ENCODE measurements around the gene DAB2IP. TPM values are rescaled to one million over a fixed set of nuclear protein-coding genes. Genes with fewer than 3 reads are reported as not detected.

The DAB2IP gene
- total and polyA plus RNA-seq, 2 donors, result 8.2 to 8.4 TPM

- Histone ChIP-seq H3K27ac (ENCODE audit: low read depth in 1 of 2, low read length in 1 of 2) (no peak overlapping the region), H3K27me3 (ENCODE audit: control insufficient read depth in 2 of 2, insufficient read depth in 1 of 2, low read length in 1 of 2) (no peaks in the 10 kb centered on the region), H3K36me3 (ENCODE audit: control insufficient read depth in 2 of 2, insufficient read depth in 2 of 2, low read length in 1 of 2) (no peaks in the 10 kb centered on the region), H3K9me3 (ENCODE audit: control insufficient read depth in 2 of 2, insufficient read depth in 1 of 2, low read length in 1 of 2) (no peaks in the 10 kb centered on the region), H3K4me3 (ENCODE audit: low read length in 2 of 2) (no peak overlapping the region), H3K4me1 (ENCODE audit: control insufficient read depth in 2 of 2, insufficient read depth in 2 of 2, low read length in 2 of 2) (peaks cover 0 to 4% of the 10 kb centered on the region in 2 donors)
- 98% methylated on average over 7 of the region's 7 CpGs for WGBS
- DNase-seq (ENCODE audit: low read depth in 6 of 9, low spot score in 9 of 9), result no peak
Observed at GRCh38 chr9:121688681-121689080, 37.2 kb downstream of the DAB2IP start.

- no peaks in the 10 kb centered on the region for H3K27me3 ChIP-seq (ENCODE audit: control insufficient read depth in 2 of 2, insufficient read depth in 1 of 2, low read length in 1 of 2)
- H3K4me1 ChIP-seq (ENCODE audit: control insufficient read depth in 2 of 2, insufficient read depth in 2 of 2, low read length in 2 of 2), result peaks cover 0 to 4% of the 10 kb centered on the region in 2 donors
- H3K4me3 ChIP-seq (ENCODE audit: low read length in 2 of 2), result no peak overlapping the region
- no peaks in the 10 kb centered on the region for H3K36me3 ChIP-seq (ENCODE audit: control insufficient read depth in 2 of 2, insufficient read depth in 2 of 2, low read length in 1 of 2)
- H3K27ac ChIP-seq (ENCODE audit: low read depth in 1 of 2, low read length in 1 of 2), result no peak overlapping the region
- H3K9me3 ChIP-seq (ENCODE audit: control insufficient read depth in 2 of 2, insufficient read depth in 1 of 2, low read length in 1 of 2), result no peaks in the 10 kb centered on the region
- DNase-seq (ENCODE audit: low read depth in 6 of 9, low spot score in 9 of 9), result no peak
- WGBS, result 97% methylated on average over 9 of the region's 9 CpGs
Observed at GRCh38 chr9:121689461-121690157, 38.2 kb downstream of the DAB2IP start.

DNA sequence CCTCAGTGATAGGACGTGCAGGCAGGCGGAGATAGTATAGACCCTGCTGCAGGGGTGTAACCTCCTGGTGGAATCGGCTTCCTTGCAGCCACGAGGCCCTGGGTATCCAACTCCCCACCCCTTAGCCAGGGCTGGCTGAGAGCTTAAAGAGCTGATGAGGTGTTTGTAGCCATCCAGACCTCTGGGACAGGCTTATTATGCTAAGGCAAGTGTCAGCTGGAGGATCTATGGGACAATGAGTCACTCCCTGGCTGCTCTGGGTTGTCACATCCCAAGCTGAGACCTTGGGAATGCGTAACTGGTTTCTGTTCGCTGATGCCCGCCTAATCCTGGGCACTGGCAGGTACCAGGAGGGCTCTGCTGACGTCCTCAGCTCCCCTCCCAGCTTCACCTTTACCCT lies 38.9 kb downstream of the DAB2IP start:
- H3K9me3 ChIP-seq (ENCODE audit: control insufficient read depth in 2 of 2, insufficient read depth in 1 of 2, low read length in 1 of 2), result no peaks in the 10 kb centered on the region
- no peaks in the 10 kb centered on the region for H3K36me3 ChIP-seq (ENCODE audit: control insufficient read depth in 2 of 2, insufficient read depth in 2 of 2, low read length in 1 of 2)
- H3K4me1 ChIP-seq (ENCODE audit: control insufficient read depth in 2 of 2, insufficient read depth in 2 of 2, low read length in 2 of 2), result peaks cover 0 to 4% of the 10 kb centered on the region in 2 donors
- H3K27ac ChIP-seq (ENCODE audit: low read depth in 1 of 2, low read length in 1 of 2), result no peak overlapping the region
- DNase-seq (ENCODE audit: low read depth in 6 of 9, low spot score in 9 of 9), result no peak
- no peaks in the 10 kb centered on the region for H3K27me3 ChIP-seq (ENCODE audit: control insufficient read depth in 2 of 2, insufficient read depth in 1 of 2, low read length in 1 of 2)
- WGBS, result 95% methylated on average over 8 of the region's 8 CpGs
- no peak overlapping the region for H3K4me3 ChIP-seq (ENCODE audit: low read length in 2 of 2)

- 97% methylated on average over 1 of the region's 1 CpG for WGBS
- Histone ChIP-seq H3K36me3 (ENCODE audit: control insufficient read depth in 2 of 2, insufficient read depth in 2 of 2, low read length in 1 of 2) (no peaks in the 10 kb centered on the region), H3K4me1 (ENCODE audit: control insufficient read depth in 2 of 2, insufficient read depth in 2 of 2, low read length in 2 of 2) (peaks cover 0 to 4% of the 10 kb centered on the region in 2 donors), H3K9me3 (ENCODE audit: control insufficient read depth in 2 of 2, insufficient read depth in 1 of 2, low read length in 1 of 2) (no peaks in the 10 kb centered on the region), H3K4me3 (ENCODE audit: low read length in 2 of 2) (no peak overlapping the region), H3K27ac (ENCODE audit: low read depth in 1 of 2, low read length in 1 of 2) (no peak overlapping the region), H3K27me3 (ENCODE audit: control insufficient read depth in 2 of 2, insufficient read depth in 1 of 2, low read length in 1 of 2) (no peaks in the 10 kb centered on the region)
- no peak for DNase-seq (ENCODE audit: low read depth in 6 of 9, low spot score in 9 of 9)
Observed at GRCh38 chr9:121690766-121691165, 39.3 kb downstream of the DAB2IP start.

- no peak for DNase-seq (ENCODE audit: low read depth in 6 of 9, low spot score in 9 of 9)
- 92% methylated on average over 6 of the region's 6 CpGs for WGBS
- Histone ChIP-seq H3K27ac (ENCODE audit: low read depth in 1 of 2, low read length in 1 of 2) (no peak overlapping the region), H3K4me1 (ENCODE audit: control insufficient read depth in 2 of 2, insufficient read depth in 2 of 2, low read length in 2 of 2) (peaks cover 1 to 8% of the 10 kb centered on the region in 2 donors), H3K4me3 (ENCODE audit: low read length in 2 of 2) (no peak overlapping the region), H3K36me3 (ENCODE audit: control insufficient read depth in 2 of 2, insufficient read depth in 2 of 2, low read length in 1 of 2) (no peaks in the 10 kb centered on the region), H3K27me3 (ENCODE audit: control insufficient read depth in 2 of 2, insufficient read depth in 1 of 2, low read length in 1 of 2) (no peaks in the 10 kb centered on the region), H3K9me3 (ENCODE audit: control insufficient read depth in 2 of 2, insufficient read depth in 1 of 2, low read length in 1 of 2) (no peaks in the 10 kb centered on the region)
Observed at GRCh38 chr9:121691890-121692289, 40.5 kb downstream of the DAB2IP start.

DNA sequence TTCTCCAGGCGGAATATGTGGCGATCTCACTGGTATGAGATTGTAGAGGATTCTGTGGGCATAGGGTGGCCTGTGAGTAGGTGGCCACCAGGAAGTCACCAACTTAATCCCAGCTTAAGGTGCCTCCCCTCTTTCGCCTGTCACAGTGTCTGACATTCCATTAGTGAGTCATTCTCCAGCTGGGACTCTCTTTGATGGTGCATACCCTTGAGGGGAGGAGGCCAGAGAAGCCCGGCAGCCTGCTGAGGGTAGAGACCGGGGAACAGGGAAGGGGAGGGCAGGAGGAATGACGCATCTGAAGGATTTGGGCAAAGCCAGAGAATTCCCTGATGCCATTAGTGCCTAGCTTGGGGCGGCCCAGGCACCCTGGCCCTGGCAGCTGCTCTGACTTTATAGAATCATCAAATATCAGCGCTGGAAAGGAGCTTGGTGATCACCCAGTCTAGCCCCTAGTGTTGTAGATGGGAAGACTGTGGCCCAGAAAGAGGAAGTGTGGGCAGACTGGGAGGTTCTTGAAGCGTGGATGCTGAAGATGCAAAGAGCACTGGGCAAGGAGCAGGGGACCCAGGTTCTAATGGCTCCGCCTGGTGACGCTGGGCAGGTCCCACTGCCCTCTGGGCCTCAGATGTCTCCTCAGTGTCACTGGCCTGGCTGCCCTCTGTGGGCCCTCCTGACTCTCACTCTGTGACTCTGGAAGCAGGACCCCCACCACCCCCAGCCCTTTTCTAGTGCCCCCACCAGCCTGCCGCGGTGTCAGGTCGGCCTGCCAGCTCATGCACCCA lies 41.4 kb downstream of the DAB2IP start:
- DNase-seq (ENCODE audit: low read depth in 6 of 9, low spot score in 9 of 9), result no peak
- no peak overlapping the region for H3K27ac ChIP-seq (ENCODE audit: low read depth in 1 of 2, low read length in 1 of 2)

GRCh38 chr9:121693388-121693670 lies 41.9 kb downstream of the DAB2IP start:
- Histone ChIP-seq H3K9me3 (ENCODE audit: control insufficient read depth in 2 of 2, insufficient read depth in 1 of 2, low read length in 1 of 2) (no peaks in the 10 kb centered on the region), H3K4me1 (ENCODE audit: control insufficient read depth in 2 of 2, insufficient read depth in 2 of 2, low read length in 2 of 2) (peaks cover 4 to 19% of the 10 kb centered on the region in 2 donors), H3K4me3 (ENCODE audit: low read length in 2 of 2) (no peak overlapping the region), H3K27me3 (ENCODE audit: control insufficient read depth in 2 of 2, insufficient read depth in 1 of 2, low read length in 1 of 2) (peaks cover under 1 to 11% of the 10 kb centered on the region in 2 donors), H3K36me3 (ENCODE audit: control insufficient read depth in 2 of 2, insufficient read depth in 2 of 2, low read length in 1 of 2) (no peaks in the 10 kb centered on the region), H3K27ac (ENCODE audit: low read depth in 1 of 2, low read length in 1 of 2) (no peak overlapping the region)
- DNase-seq (ENCODE audit: low read depth in 6 of 9, low spot score in 9 of 9), result no peak
- 93% methylated on average over 4 of the region's 4 CpGs for WGBS

More for the DNA sequence above, 41.4 kb downstream of the DAB2IP start:
- no peaks in the 10 kb centered on the region for H3K36me3 ChIP-seq (ENCODE audit: control insufficient read depth in 2 of 2, insufficient read depth in 2 of 2, low read length in 1 of 2)
- H3K4me1 ChIP-seq (ENCODE audit: control insufficient read depth in 2 of 2, insufficient read depth in 2 of 2, low read length in 2 of 2), result peaks cover 3 to 13% of the 10 kb centered on the region in 2 donors
- H3K9me3 ChIP-seq (ENCODE audit: control insufficient read depth in 2 of 2, insufficient read depth in 1 of 2, low read length in 1 of 2), result no peaks in the 10 kb centered on the region
- 93% methylated on average over 14 of the region's 14 CpGs for WGBS
- peaks cover 0 to 6% of the 10 kb centered on the region in 2 donors for H3K27me3 ChIP-seq (ENCODE audit: control insufficient read depth in 2 of 2, insufficient read depth in 1 of 2, low read length in 1 of 2)
- no peak overlapping the region for H3K4me3 ChIP-seq (ENCODE audit: low read length in 2 of 2)

DNA sequence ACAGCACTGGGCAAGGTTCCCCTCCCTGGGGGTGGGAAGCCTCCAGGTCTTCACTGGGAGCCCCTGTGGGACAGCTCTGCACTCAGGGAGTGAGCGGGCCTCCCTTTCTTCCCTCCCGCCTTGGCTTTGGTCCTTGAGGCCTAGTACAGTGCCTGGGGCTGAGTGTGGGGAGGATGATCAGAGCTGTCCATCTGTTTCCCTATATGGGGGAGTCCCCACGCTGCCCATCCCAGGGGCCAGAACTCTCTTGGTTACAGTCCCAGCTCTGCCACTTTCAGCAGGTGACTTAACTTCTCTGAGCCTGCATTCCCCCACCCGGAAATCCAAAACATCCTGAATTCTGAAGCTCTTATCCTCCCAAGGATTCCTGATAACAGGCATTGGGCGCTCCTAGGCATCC lies 42.6 kb downstream of the DAB2IP start:
- WGBS, result 97% methylated on average over 5 of the region's 5 CpGs
- H3K9me3 ChIP-seq (ENCODE audit: control insufficient read depth in 2 of 2, insufficient read depth in 1 of 2, low read length in 1 of 2), result no peaks in the 10 kb centered on the region
- DNase-seq (ENCODE audit: low read depth in 6 of 9, low spot score in 9 of 9), result no peak
- H3K36me3 ChIP-seq (ENCODE audit: control insufficient read depth in 2 of 2, insufficient read depth in 2 of 2, low read length in 1 of 2), result no peaks in the 10 kb centered on the region
- peaks cover 3 to 16% of the 10 kb centered on the region in 2 donors for H3K27me3 ChIP-seq (ENCODE audit: control insufficient read depth in 2 of 2, insufficient read depth in 1 of 2, low read length in 1 of 2)
- peaks cover 7 to 22% of the 10 kb centered on the region in 2 donors for H3K4me1 ChIP-seq (ENCODE audit: control insufficient read depth in 2 of 2, insufficient read depth in 2 of 2, low read length in 2 of 2)
- H3K4me3 ChIP-seq (ENCODE audit: low read length in 2 of 2), result no peak overlapping the region
- H3K27ac ChIP-seq (ENCODE audit: low read depth in 1 of 2, low read length in 1 of 2), result no peak overlapping the region

DNA sequence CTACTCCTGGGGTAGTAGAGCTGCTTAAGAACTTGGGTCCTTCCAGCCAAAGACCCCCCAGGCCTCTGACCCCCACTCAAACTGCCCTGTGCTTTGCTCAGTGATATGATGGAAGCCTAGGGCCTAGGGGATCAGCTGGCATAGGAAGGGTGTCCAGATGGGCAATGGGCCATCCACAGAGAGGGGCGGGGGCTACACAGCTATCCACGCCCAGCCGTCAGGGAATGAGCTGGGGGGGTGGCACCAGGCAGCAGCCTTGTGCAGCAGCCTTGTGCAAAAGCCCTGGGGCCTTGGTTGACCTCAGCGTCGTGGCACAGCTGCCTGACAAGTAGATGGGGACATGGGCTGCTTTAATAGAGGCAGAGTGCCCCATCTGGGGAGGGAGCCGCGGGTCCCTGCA lies 43.2 kb downstream of the DAB2IP start:
- no peak overlapping the region for H3K4me3 ChIP-seq (ENCODE audit: low read length in 2 of 2)
- H3K9me3 ChIP-seq (ENCODE audit: control insufficient read depth in 2 of 2, insufficient read depth in 1 of 2, low read length in 1 of 2), result no peaks in the 10 kb centered on the region
- no peaks in the 10 kb centered on the region for H3K36me3 ChIP-seq (ENCODE audit: control insufficient read depth in 2 of 2, insufficient read depth in 2 of 2, low read length in 1 of 2)
- 94% methylated on average over 7 of the region's 7 CpGs for WGBS
- H3K4me1 ChIP-seq (ENCODE audit: control insufficient read depth in 2 of 2, insufficient read depth in 2 of 2, low read length in 2 of 2), result peaks cover 10 to 25% of the 10 kb centered on the region in 2 donors
- DNase-seq (ENCODE audit: low read depth in 6 of 9, low spot score in 9 of 9), result no peak
- no peak overlapping the region for H3K27ac ChIP-seq (ENCODE audit: low read depth in 1 of 2, low read length in 1 of 2)
- peaks cover 9 to 21% of the 10 kb centered on the region in 2 donors for H3K27me3 ChIP-seq (ENCODE audit: control insufficient read depth in 2 of 2, insufficient read depth in 1 of 2, low read length in 1 of 2)

All from thymus (tissue), 11 donors.